Activated B cell treated with CpG ODN at 0.5 μM for 24 hours (primary cell): ENCODE data around the gene TMED4. TPM values are rescaled to one million over a fixed set of nuclear protein-coding genes. Genes with fewer than 3 reads are reported as not detected.

Experiments used
- ATAC-seq: fragments of 200-7000 bp; cut with Tn5 transposase; one replicate; pipeline ENCODE4 v1.10.0; 2021; ENCODE audit warnings: low read depth, mild to moderate bottlenecking, moderate library complexity
- CTCF ChIA-PET: fragments of 350-600 bp; sonication (Branson Sonifier 250); formaldehyde crosslinking; loops from one replicate; lab custom pipeline; 2021; ENCODE audit warnings: antibody characterized with exemption; lab: Charles Lee
- POLR2A ChIA-PET: fragments of 350-600 bp; sonication (Branson Sonifier 250); formaldehyde crosslinking; loops from one replicate; lab custom pipeline; 2021; ENCODE audit warnings: antibody characterized with exemption; lab: Charles Lee
- DNase-seq: peaks from one replicate; pipeline ENCODE4 v3.0.0; 2022
- H3K27ac Mint-ChIP-seq: one replicate; pipeline ENCODE4 v1.8.0; 2020; ENCODE audit warnings: mixed read lengths
- H3K27me3 Mint-ChIP-seq: one replicate; pipeline ENCODE4 v1.8.0; 2021; ENCODE audit warnings: mixed read lengths
- H3K36me3 Mint-ChIP-seq: one replicate; pipeline ENCODE4 v1.8.0; 2021; ENCODE audit warnings: low read depth, mixed read lengths
- H3K4me1 Mint-ChIP-seq: one replicate; pipeline ENCODE4 v1.8.0; 2021; ENCODE audit warnings: mixed read lengths
- H3K4me3 Mint-ChIP-seq: one replicate; pipeline ENCODE4 v1.8.0; 2020; ENCODE audit warnings: mild to moderate bottlenecking, mixed read lengths
- H3K9me3 Mint-ChIP-seq: one replicate; pipeline ENCODE4 v1.8.0; 2020; ENCODE audit warnings: mixed read lengths
- intact Hi-C: fragments of 100-400 bp; cut with micrococcal nuclease; formaldehyde crosslinking; loops from one replicate; pipeline ENCODE4 v1.15.1; 2024
- total RNA-seq: library from RNA; stranded (reverse); gene quantifications from 2 replicates; pipeline ENCODE4 v1.2.3, GENCODE V29; 2022
- TF ChIP-seq, protein P1 (sequence below): fragments of 200-600 bp; IDR thresholded peaks from one replicate; pipeline ENCODE4 v1.8.0; 2022; ENCODE audit warnings: antibody characterized with exemption, mild to moderate bottlenecking

TMED4 gene
- total RNA-seq, 1 donor from 2014 or later, result 70.1 TPM

DNA sequence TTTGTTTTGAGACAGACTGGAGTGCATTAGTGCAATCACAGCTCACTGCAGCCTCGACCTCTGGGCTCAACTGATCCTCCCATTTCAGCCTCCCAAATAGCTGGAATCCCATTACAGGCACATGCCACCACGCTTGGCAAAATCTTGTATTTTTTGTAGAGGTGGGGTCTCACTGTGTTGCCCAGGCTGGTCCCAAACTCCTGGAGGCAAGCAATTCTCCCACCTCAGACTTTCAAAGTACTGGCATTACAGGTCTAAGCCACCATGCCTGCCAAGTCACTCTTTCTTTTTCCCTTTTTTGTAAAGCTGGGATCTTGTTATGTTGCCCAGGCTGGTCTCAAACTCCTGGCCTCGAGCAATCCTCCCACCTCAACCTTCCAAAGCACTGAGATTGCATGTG lies 32.6 kb downstream of the TMED4 start:
- Mint-ChIP-seq H3K4me1 (no peaks in the 10 kb centered on the region), H3K27me3 (peaks cover 6% of the 10 kb centered on the region), H3K36me3 (no peaks in the 10 kb centered on the region), H3K9me3 (no peaks in the 10 kb centered on the region), H3K4me3 (no peak overlapping the region), H3K27ac (no peak overlapping the region)
- DNase-seq (no peak), ATAC-seq (no peak)
- intact Hi-C loops, result no loop called here
- ChIA-PET CTCF (no interaction called here), POLR2A (no interaction called here)
- TF ChIP-seq, protein P1, sequence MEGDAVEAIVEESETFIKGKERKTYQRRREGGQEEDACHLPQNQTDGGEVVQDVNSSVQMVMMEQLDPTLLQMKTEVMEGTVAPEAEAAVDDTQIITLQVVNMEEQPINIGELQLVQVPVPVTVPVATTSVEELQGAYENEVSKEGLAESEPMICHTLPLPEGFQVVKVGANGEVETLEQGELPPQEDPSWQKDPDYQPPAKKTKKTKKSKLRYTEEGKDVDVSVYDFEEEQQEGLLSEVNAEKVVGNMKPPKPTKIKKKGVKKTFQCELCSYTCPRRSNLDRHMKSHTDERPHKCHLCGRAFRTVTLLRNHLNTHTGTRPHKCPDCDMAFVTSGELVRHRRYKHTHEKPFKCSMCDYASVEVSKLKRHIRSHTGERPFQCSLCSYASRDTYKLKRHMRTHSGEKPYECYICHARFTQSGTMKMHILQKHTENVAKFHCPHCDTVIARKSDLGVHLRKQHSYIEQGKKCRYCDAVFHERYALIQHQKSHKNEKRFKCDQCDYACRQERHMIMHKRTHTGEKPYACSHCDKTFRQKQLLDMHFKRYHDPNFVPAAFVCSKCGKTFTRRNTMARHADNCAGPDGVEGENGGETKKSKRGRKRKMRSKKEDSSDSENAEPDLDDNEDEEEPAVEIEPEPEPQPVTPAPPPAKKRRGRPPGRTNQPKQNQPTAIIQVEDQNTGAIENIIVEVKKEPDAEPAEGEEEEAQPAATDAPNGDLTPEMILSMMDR, result no peak

DNA sequence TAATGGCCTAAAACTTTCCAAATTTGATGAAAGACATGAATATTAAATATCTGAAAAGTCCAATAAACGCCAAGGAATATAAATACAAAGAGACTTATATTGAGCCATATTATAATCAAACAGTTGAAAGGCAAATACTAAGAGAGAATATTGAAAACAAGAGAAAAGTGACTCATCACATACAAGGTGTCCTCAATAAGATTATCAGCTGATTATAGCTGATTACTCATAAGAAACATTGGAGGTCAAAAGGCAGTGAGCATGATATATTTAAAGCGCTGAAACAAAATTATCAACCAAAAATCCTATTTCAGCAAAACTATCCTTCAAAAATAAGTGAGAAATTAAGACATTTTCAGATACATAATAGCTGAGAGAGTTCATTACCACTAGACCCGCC lies 33.1 kb downstream of the TMED4 start:
- Mint-ChIP-seq H3K9me3 (no peaks in the 10 kb centered on the region), H3K4me3 (no peak overlapping the region), H3K4me1 (no peaks in the 10 kb centered on the region), H3K27me3 (peaks cover 9% of the 10 kb centered on the region), H3K27ac (no peak overlapping the region), H3K36me3 (no peaks in the 10 kb centered on the region)
- DNase-seq (no peak), ATAC-seq (no peak)
- ChIA-PET POLR2A (no interaction called here), CTCF (no interaction called here)
- TF ChIP-seq, protein P1, result no peak
- intact Hi-C loops, result no loop called here

DNA sequence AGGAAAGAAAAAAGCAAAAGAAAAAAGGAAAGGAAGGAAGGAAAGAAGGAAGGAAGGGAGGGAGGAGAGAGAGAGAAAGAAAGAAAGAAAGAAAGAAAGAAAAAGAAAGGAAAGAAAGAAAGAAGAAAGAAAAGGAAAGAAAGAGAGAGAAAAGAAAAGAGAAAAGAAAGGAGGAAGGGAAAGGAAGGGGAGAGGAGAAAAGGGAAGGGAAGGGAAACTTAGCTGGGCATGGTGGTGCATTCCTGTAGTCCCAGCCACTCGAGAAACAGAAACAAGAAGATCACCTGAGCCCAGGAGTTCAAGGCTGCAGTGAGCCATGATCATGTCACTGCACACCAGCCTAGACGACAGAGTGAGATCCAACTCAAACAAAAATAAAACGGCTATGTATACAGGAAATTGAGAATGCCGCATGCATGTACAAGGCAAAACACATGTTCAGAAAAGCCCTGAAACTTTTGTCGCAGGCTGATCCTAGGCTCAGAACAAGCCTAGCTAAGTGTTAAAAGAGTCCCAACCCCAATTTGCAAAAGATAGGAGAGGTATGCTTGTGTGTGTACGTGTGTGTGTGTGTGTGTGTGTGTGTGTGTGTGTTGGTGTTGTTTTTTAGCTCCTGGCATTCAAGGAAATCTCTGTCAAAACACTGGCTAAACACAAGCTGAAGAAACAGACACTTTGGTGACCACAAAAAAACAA lies 34.3 kb downstream of the TMED4 start:
- intact Hi-C loops, result no loop called here
- CTCF ChIA-PET, result interaction anchor here (0.5 to 0.8 kb wide), 2 partner anchors 26 to 307 kb away, joined by 3 read pairs; partner anchors contain the start of gene DDX56
- POLR2A ChIA-PET, result no interaction called here
- no peak overlapping the region for H3K4me3 Mint-ChIP-seq
- ATAC-seq (no peak), DNase-seq (no peak)
- H3K36me3 Mint-ChIP-seq, result no peaks in the 10 kb centered on the region
- TF ChIP-seq, protein P1, result no peak
- no peaks in the 10 kb centered on the region for H3K9me3 Mint-ChIP-seq
- no peak overlapping the region for H3K27ac Mint-ChIP-seq
- H3K4me1 Mint-ChIP-seq, result no peaks in the 10 kb centered on the region
- peaks cover 10% of the 10 kb centered on the region for H3K27me3 Mint-ChIP-seq

DNA sequence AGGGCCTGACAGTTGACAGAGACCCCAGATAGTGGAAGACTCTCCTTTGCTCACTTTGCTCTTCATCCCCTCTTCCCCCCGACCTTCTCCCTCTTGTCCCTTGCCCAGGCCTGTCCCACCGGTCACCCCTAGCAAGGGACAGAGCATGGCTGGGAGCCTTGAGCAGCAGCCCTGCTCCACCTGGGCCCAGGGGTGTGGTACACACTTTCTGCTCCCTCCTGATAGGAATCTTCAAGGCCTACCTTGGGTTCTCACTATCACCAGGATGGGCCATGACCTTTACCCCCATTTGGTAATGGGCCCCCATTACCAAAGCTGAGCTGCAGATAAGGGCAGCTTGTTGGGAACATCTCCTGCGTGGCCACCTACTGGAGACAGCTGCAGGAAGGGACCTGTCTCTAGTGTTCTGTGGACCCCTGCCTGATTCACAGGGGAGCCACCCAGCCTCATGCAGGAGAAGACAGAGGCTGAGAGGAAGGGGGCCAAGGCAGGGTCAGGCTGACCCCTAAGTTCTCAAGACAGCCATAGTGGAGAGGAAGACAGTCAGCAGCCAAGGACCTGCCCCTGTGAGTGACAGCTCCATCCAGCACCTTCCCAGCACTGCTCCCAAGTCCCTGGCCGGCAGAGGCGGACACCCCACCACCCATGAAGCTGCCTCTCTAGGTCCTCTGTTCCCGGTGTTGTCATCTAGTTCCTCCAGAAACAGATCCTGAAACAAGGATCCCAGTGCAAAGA lies 40.0 kb downstream of the TMED4 start:
- Mint-ChIP-seq H3K27me3 (peaks cover 10% of the 10 kb centered on the region), H3K36me3 (no peaks in the 10 kb centered on the region), H3K4me3 (no peak overlapping the region), H3K27ac (no peak overlapping the region), H3K9me3 (no peaks in the 10 kb centered on the region), H3K4me1 (no peaks in the 10 kb centered on the region)
- DNase-seq (no peak), ATAC-seq (no peak)
- intact Hi-C loops, result no loop called here
- ChIA-PET POLR2A (no interaction called here), CTCF (no interaction called here)
- TF ChIP-seq, protein P1, result no peak

DNA sequence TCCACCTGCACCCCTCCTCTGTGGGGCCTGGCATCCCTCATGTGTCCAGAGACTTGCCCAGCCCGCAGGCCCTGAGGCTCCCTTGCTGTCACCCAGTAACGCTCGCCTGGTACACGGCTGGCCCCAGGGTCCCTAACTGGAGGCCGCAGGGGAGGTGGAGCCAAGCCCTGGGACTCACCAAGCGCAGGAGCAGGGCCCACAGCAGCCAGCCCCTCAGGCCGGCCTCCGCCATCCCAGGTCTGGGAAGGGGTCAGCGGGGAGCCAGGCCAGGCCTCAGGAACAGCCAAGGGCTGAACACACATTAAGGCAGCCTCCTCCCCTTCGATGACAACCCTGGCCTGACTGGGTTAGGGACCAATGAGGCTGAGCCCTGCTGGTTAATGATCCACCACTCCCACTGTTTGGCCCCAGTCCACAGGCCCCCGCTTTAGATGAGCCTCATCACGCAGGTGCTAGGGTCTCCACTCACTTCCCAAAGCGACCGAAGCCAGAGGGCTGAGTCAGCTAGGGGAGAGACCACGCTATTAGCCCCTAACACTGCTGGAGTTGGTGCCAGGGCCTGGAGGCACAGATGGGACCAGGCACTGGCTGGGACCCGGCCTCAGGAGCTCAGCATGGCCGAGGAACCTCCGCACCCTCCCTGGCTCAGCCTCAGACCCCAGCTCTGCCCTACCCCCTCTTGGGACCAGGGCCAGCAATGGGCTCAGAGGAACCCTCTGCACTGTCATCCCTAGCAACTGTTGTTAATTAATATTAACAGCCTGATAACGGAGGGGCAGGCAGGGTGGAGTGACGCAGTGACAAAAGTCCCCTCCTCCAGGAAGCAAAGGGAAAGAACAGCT lies 40.8 kb downstream of the TMED4 start, which contains the start of gene NPC1L1:
Gene NPC1L1, minus strand, starts transcription at position 303 of the 842 bp plus-strand sequence. Its CDS starts 71 bp downstream, at position 232.
- ATAC-seq (no peak), DNase-seq (no peak)
- TF ChIP-seq, protein P1, result no peak
- POLR2A ChIA-PET, result no interaction called here
- Mint-ChIP-seq H3K9me3 (no peaks in the 10 kb centered on the region), H3K4me3 (no peak within 1 kb of the TSS), H3K4me1 (no peaks in the 10 kb centered on the region), H3K27ac (no peak within 1 kb of the TSS), H3K27me3 (peaks cover 10% of the 10 kb centered on the region), H3K36me3 (no peaks in the 10 kb centered on the region)
- intact Hi-C loops, result no loop called here
- CTCF ChIA-PET, result no interaction called here
